Ureter (tissue), 1 donor: Measurements from ENCODE around the gene PNLIP. TPM values are rescaled to one million over a fixed set of nuclear protein-coding genes. Genes with fewer than 3 reads are reported as not detected.

Source experiments
- DNase-seq: peaks from one replicate; pipeline ENCODE4 v3.0.0-alpha.2; 2020; ENCODE audit warnings: low spot score
- total RNA-seq: library from RNA; stranded (reverse); gene quantifications from one replicate; pipeline ENCODE4 v1.2.4, GENCODE V29; 2023
- donor health status: DM: yes; HTN: yes; CAD: no.

PNLIP gene
- total RNA-seq, 1 donor from 2014 or later: not detected

DNA sequence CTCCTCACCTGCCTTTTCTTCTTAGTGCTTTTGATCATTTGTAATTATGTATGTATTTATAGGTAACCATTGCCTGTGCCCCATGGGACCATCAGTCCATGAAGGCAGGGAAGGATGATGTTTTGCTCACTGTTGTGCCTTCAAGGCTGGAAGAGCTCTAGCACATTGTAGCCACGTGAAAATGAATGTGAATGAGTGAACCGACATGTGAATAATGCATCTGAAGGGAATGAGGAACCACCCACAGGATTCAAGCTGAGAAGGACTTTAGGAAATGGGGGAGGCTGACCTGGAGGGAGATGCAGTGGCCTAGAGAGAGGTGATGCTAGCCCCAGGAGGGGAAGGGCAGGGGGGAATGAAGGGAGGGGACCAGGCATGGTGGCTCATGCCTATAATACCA lies 69.1 kb downstream of the PNLIP start:
- no peak for DNase-seq

DNA sequence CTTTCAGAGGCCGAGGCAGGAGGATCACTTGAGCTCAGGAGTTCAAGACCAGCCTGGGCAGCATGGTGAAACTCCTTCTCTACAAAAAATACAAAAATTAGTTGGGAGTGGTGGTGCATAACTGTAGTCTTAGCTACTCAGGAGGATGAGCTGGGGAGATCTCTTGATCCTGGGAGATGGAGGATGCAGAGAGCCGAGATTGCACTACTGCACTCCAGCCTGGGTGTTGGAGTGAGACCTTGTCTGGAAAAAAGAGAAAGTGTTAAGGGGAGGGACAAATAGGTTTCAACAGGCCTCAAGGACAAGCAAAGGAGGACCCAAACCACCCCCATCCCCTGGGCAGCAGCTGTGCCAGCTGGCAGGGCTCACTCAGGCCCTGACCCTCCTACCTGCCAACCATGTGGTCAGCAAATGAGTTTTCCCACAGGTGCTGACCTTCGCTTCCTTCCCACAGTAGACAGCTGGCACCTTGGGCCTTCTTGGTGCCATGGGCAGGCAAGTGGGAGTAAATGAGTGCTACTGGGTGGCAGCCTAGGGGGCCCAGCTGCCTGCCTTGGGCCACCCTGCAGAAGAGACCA lies 69.6 kb downstream of the PNLIP start:
- peak; percentile 15 for DNase-seq

Other genes with a start within 250 kb of the PNLIP start
- gene CCDC172, start 221.5 kb upstream of the PNLIP start, total RNA-seq: not detected
- gene PNLIPRP3, start 118.1 kb upstream of the PNLIP start, total RNA-seq: not detected
- gene PNLIPRP1, start 45.0 kb downstream of the PNLIP start, total RNA-seq: not detected
- not detected for gene PNLIPRP2, start 75.0 kb downstream of the PNLIP start, total RNA-seq
- gene HSPA12A, start 196.6 kb downstream of the PNLIP start, total RNA-seq: 15.7 TPM